Measurements from ENCODE around the gene F8A3. TPM values are rescaled to one million over a fixed set of nuclear protein-coding genes. Genes with fewer than 3 reads are reported as not detected.

Gene F8A3
- total and polyA plus RNA-seq, 9 of the 15 experiments (the other 6 are each of a cell fraction or from before 2014, with no cell fraction given), result not detected

DNA sequence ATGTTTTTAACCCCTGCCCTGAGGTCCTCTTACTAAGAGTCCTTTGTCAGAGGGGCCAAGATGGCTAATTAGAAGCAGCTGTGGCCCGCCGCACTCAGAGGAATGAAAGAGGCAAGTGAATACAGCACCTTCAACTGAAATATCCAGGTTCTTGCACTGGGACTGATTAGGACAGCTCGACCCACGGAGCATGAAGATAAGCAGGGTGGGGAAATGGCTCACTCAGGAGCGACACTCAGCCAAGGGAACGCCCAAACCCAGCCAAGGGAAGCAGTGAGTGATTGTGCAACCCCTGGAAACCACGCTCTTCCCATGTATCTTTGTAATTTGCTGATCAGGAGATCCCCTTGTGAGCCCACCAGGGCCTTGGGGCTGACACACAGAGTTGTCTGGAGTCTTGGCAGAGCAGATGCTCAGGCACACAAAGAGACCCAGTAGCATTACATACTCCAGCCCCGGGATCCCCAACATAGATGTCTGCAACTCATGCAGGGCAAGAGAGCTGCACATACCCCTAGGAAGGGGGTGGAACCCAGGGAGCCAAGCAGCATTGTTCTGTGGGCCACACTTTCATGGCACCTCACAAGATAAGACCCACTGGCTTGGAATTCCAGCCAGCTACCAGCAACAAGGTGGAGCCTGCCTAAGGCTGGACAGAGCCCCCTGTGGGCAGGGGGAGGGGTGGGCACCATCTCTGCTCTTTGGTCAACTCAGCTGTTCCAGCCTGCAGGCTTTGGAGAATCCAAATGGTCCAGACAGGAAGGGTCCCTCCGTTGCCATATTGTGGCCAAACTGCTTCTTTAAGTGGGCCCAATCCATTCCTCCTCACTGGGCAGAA, 23.3 kb downstream of the F8A3 start (continued):
- TF ChIP-seq, protein P1, sequence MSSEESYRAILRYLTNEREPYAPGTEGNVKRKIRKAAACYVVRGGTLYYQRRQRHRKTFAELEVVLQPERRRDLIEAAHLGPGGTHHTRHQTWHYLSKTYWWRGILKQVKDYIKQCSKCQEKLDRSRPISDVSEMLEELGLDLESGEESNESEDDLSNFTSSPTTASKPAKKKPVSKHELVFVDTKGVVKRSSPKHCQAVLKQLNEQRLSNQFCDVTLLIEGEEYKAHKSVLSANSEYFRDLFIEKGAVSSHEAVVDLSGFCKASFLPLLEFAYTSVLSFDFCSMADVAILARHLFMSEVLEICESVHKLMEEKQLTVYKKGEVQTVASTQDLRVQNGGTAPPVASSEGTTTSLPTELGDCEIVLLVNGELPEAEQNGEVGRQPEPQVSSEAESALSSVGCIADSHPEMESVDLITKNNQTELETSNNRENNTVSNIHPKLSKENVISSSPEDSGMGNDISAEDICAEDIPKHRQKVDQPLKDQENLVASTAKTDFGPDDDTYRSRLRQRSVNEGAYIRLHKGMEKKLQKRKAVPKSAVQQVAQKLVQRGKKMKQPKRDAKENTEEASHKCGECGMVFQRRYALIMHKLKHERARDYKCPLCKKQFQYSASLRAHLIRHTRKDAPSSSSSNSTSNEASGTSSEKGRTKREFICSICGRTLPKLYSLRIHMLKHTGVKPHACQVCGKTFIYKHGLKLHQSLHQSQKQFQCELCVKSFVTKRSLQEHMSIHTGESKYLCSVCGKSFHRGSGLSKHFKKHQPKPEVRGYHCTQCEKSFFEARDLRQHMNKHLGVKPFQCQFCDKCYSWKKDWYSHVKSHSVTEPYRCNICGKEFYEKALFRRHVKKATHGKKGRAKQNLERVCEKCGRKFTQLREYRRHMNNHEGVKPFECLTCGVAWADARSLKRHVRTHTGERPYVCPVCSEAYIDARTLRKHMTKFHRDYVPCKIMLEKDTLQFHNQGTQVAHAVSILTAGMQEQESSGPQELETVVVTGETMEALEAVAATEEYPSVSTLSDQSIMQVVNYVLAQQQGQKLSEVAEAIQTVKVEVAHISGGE (CRISPR knock-in tag; IDR thresholded peaks at IDR 0.05), result no peak
- TF ChIP-seq MECOM (CRISPR knock-in tag; IDR thresholded peaks at IDR 0.05) (no peak), NEUROD1 (IDR thresholded peaks at IDR 0.05; ENCODE audit: borderline replicate concordance, low read depth, low read length, partially characterized antibody) (no peak), NFXL1 (CRISPR knock-in tag; IDR thresholded peaks at IDR 0.05) (no peak), USF2 (CRISPR knock-in tag; IDR thresholded peaks at IDR 0.05) (no peak), RNF219 (CRISPR knock-in tag; IDR thresholded peaks at IDR 0.05) (no peak), XRCC4 (IDR thresholded peaks at IDR 0.05; ENCODE audit: extremely low read depth, insufficient read depth, insufficient read length) (no peak), ZNF583 (CRISPR knock-in tag; IDR thresholded peaks at IDR 0.05) (no peak), L3MBTL2 (IDR thresholded peaks at IDR 0.05) (no peak), ARID4B (CRISPR knock-in tag; IDR thresholded peaks at IDR 0.05) (no peak), RBM17 (IDR thresholded peaks at IDR 0.05; ENCODE audit: borderline replicate concordance, low read depth, low read length) (no peak), E2F1 (CRISPR knock-in tag; IDR thresholded peaks at IDR 0.05) (no peak), SRSF3 (IDR thresholded peaks at IDR 0.05; ENCODE audit: insufficient read depth, low read length) (no peak), ETV5 (CRISPR knock-in tag; IDR thresholded peaks at IDR 0.05; ENCODE audit: low read depth) (no peak)
